Neural progenitor cell (in vitro differentiated cells): Measurements from ENCODE around the gene SMIM1. TPM values are rescaled to one million over a fixed set of nuclear protein-coding genes. Genes with fewer than 3 reads are reported as not detected.

Experiments
- DNase-seq: peaks from one replicate; pipeline ENCODE4 v3.0.0-alpha.2; 2016; ENCODE audit warnings: low spot score
- H2AFZ ChIP-seq: fragments of 200-600 bp; sonication (generic); replicated peaks from 2 replicates; pipeline ENCODE4 v1.6.1; 2016; ENCODE audit warnings: antibody characterized with exemption
- H3F3A ChIP-seq: fragments of 200-600 bp; sonication (generic); 2 replicates; pipeline ENCODE4 v1.6.1; 2016; ENCODE audit warnings: antibody characterized with exemption, low read depth
- H3K27ac ChIP-seq: fragments of 200-600 bp; sonication (generic); 2 replicates; pipeline ENCODE4 v1.5.1; 2016; ENCODE audit warnings: mild to moderate bottlenecking
- H3K27me3 ChIP-seq: fragments of 200-600 bp; sonication (generic); 2 replicates; pipeline ENCODE4 v1.6.1; 2016; ENCODE audit warnings: mild to moderate bottlenecking, moderate library complexity
- H3K36me3 ChIP-seq: fragments of 200-600 bp; sonication (generic); 2 replicates; pipeline ENCODE4 v1.5.1; 2016
- H3K4me1 ChIP-seq: fragments of 200-600 bp; sonication (generic); 2 replicates; pipeline ENCODE4 v1.6.1; 2016; ENCODE audit warnings: mixed run types
- H3K4me2 ChIP-seq: fragments of 200-600 bp; sonication (generic); 2 replicates; pipeline ENCODE4 v1.6.1; 2016
- H3K4me3 ChIP-seq: fragments of 200-600 bp; sonication (generic); 2 replicates; pipeline ENCODE4 v1.5.1; 2016
- H3K79me2 ChIP-seq: fragments of 200-600 bp; sonication (generic); 2 replicates; pipeline ENCODE4 v1.6.1; 2016; ENCODE audit warnings: low read depth
- H3K9ac ChIP-seq: fragments of 200-600 bp; sonication (generic); 2 replicates; pipeline ENCODE4 v1.6.1; 2016
- H3K9me3 ChIP-seq: fragments of 200-600 bp; sonication (generic); 2 replicates; pipeline ENCODE4 v1.5.1; 2016; ENCODE audit warnings: low read depth
- H4K20me1 ChIP-seq: fragments of 200-600 bp; sonication (generic); 2 replicates; pipeline ENCODE4 v1.6.1; 2016; ENCODE audit warnings: low read depth
- H3K27ac Mint-ChIP-seq: 3 replicates; pipeline ENCODE4 v1.8.0; 2021; ENCODE audit warnings: mixed read lengths
- H3K27me3 Mint-ChIP-seq: 2 replicates; pipeline ENCODE4 v1.8.0; 2022; ENCODE audit warnings: low read depth, mild to moderate bottlenecking, inconsistent platforms, moderate library complexity, mixed read lengths; ENCODE audit not compliant: insufficient read depth
- H3K36me3 Mint-ChIP-seq: 3 replicates; pipeline ENCODE4 v1.8.0; 2021; ENCODE audit warnings: mixed read lengths
- H3K4me1 Mint-ChIP-seq: 3 replicates; pipeline ENCODE4 v1.8.0; 2021; ENCODE audit warnings: mixed read lengths
- H3K4me3 Mint-ChIP-seq: 3 replicates; pipeline ENCODE4 v1.8.0; 2021; ENCODE audit warnings: mild to moderate bottlenecking, moderate library complexity, mixed read lengths
- H3K9me3 Mint-ChIP-seq: 3 replicates; pipeline ENCODE4 v1.8.0; 2020; ENCODE audit warnings: mixed read lengths
- EZH2 ChIP-seq: fragments of 200-600 bp; sonication (generic); IDR thresholded peaks from 2 replicates; pipeline ENCODE4 v1.6.1; 2017; ENCODE audit warnings: antibody characterized with exemption, mild to moderate bottlenecking, moderate library complexity
- EZH2phosphoT487 ChIP-seq: fragments of 200-600 bp; sonication (generic); IDR thresholded peaks from 2 replicates; pipeline ENCODE4 v1.6.1; 2017; ENCODE audit warnings: antibody characterized with exemption
- total RNA-seq: library from RNA; depleted of rRNA; stranded (reverse); fragments of >200 nt; gene quantifications from 2 replicates; pipeline ENCODE4 v1.2.3, GENCODE V29; 2015; ENCODE audit warnings: low replicate concordance
- TF ChIP-seq, protein P1 (sequence below): fragments of 200-600 bp; sonication (generic); IDR thresholded peaks from 2 replicates; pipeline ENCODE4 v1.5.1; 2017; ENCODE audit warnings: antibody characterized with exemption, mild to moderate bottlenecking

The SMIM1 gene
- total RNA-seq, 1 donor from 2014 or later = not detected

GRCh38 chr1:3732434-3733093, 40.0 kb upstream of the SMIM1 start:
- Histone ChIP-seq H3K27ac (no peak overlapping the region), H3K4me2 (no peak overlapping the region), H3K9me3 (no peaks in the 10 kb centered on the region), H3K36me3 (no peaks in the 10 kb centered on the region), H4K20me1 (no peaks in the 10 kb centered on the region), H3K9ac (no peak overlapping the region), H3K79me2 (no peaks in the 10 kb centered on the region), H3F3A (no peaks in the 10 kb centered on the region), H3K4me1 (peaks cover 10% of the 10 kb centered on the region), H2AFZ (no peak overlapping the region), H3K27me3 (peaks cover 8% of the 10 kb centered on the region), H3K4me3 (no peak overlapping the region)
- Mint-ChIP-seq H3K9me3 (no peaks in the 10 kb centered on the region), H3K27me3 (peaks cover 2% of the 10 kb centered on the region), H3K36me3 (peaks cover 7% of the 10 kb centered on the region), H3K4me3 (no peak overlapping the region), H3K27ac (no peak overlapping the region), H3K4me1 (peaks cover 9% of the 10 kb centered on the region)
- TF ChIP-seq EZH2 (no peak), EZH2phosphoT487 (no peak)
- TF ChIP-seq, protein P1, sequence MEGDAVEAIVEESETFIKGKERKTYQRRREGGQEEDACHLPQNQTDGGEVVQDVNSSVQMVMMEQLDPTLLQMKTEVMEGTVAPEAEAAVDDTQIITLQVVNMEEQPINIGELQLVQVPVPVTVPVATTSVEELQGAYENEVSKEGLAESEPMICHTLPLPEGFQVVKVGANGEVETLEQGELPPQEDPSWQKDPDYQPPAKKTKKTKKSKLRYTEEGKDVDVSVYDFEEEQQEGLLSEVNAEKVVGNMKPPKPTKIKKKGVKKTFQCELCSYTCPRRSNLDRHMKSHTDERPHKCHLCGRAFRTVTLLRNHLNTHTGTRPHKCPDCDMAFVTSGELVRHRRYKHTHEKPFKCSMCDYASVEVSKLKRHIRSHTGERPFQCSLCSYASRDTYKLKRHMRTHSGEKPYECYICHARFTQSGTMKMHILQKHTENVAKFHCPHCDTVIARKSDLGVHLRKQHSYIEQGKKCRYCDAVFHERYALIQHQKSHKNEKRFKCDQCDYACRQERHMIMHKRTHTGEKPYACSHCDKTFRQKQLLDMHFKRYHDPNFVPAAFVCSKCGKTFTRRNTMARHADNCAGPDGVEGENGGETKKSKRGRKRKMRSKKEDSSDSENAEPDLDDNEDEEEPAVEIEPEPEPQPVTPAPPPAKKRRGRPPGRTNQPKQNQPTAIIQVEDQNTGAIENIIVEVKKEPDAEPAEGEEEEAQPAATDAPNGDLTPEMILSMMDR = no peak
- peak; percentile 33 for DNase-seq

DNA sequence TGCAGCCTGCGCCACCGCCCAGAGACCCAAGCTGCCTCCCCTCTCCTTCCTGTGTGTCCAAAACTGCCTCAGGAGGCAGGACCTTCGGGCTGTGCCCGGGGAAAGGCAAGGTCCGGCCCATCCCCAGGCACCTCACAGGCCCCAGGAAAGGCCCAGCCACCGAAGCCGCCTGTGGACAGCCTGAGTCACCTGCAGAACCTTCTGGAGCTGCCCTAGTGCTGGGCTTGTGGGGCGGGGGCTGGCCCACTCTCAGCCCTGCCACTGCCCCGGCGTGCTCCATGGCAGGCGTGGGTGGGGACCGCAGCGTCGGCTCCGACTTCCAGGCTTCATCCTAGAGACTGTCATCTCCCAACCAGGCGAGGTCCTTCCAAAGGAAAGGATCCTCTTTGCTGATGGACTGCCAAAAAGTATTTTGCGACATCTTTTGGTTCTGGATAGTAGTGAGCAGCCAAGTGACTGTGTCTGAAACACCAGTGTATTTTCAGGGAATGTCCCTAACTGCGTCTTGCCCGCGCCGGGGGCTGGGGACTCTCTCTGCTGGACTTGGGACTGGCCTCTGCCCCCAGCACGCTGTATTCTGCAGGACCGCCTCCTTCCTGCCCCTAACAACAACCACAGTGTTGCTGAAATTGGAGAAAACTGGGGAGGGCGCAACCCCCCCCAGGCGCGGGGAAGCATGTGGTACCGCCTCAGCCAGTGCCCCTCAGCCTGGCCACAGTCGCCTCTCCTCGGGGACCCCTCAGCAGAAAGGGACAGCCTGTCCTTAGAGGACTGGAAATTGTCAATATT, 39.3 kb upstream of the SMIM1 start:
- no peak overlapping the region for H3K4me3 ChIP-seq
- H3K4me1 ChIP-seq = peaks cover 10% of the 10 kb centered on the region
- H3K27me3 ChIP-seq = peaks cover 2% of the 10 kb centered on the region
- no peak overlapping the region for H3K4me3 Mint-ChIP-seq
- no peaks in the 10 kb centered on the region for H3F3A ChIP-seq
- H2AFZ ChIP-seq = no peak overlapping the region
- H3K36me3 Mint-ChIP-seq = peaks cover 7% of the 10 kb centered on the region
- no peaks in the 10 kb centered on the region for H3K9me3 Mint-ChIP-seq
- H3K79me2 ChIP-seq = no peaks in the 10 kb centered on the region
- peaks cover 4% of the 10 kb centered on the region for H4K20me1 ChIP-seq
- H3K9me3 ChIP-seq = no peaks in the 10 kb centered on the region
- DNase-seq = no peak
- no peaks in the 10 kb centered on the region for H3K36me3 ChIP-seq
- TF ChIP-seq EZH2 = no peak
- TF ChIP-seq, protein P1 = no peak
- TF ChIP-seq EZH2phosphoT487 = no peak
- H3K27ac ChIP-seq = no peak overlapping the region
- H3K27ac Mint-ChIP-seq = no peak overlapping the region
- peaks cover 2% of the 10 kb centered on the region for H3K27me3 Mint-ChIP-seq
- peaks cover 9% of the 10 kb centered on the region for H3K4me1 Mint-ChIP-seq
- no peak overlapping the region for H3K9ac ChIP-seq
- no peak overlapping the region for H3K4me2 ChIP-seq

- Histone ChIP-seq H3K27me3 (no peaks in the 10 kb centered on the region), H2AFZ (no peak overlapping the region), H3K36me3 (no peaks in the 10 kb centered on the region), H3K4me2 (no peak overlapping the region), H4K20me1 (peaks cover 4% of the 10 kb centered on the region), H3K9ac (no peak overlapping the region), H3K9me3 (no peaks in the 10 kb centered on the region), H3K4me3 (no peak overlapping the region), H3K79me2 (no peaks in the 10 kb centered on the region), H3K4me1 (peaks cover 10% of the 10 kb centered on the region), H3K27ac (no peak overlapping the region), H3F3A (no peaks in the 10 kb centered on the region)
- Mint-ChIP-seq H3K9me3 (no peaks in the 10 kb centered on the region), H3K4me3 (no peak overlapping the region), H3K4me1 (peaks cover 9% of the 10 kb centered on the region), H3K36me3 (peaks cover 7% of the 10 kb centered on the region), H3K27ac (no peak overlapping the region), H3K27me3 (peaks cover 2% of the 10 kb centered on the region)
- no peak for TF ChIP-seq EZH2
- TF ChIP-seq EZH2phosphoT487 = no peak
- TF ChIP-seq, protein P1 = no peak
- no peak for DNase-seq
These were observed 38.5 kb upstream of the SMIM1 start for GRCh38 chr1:3733883-3734589.
